ENCODE results near the gene CEP70.

CEP70 gene

DNA sequence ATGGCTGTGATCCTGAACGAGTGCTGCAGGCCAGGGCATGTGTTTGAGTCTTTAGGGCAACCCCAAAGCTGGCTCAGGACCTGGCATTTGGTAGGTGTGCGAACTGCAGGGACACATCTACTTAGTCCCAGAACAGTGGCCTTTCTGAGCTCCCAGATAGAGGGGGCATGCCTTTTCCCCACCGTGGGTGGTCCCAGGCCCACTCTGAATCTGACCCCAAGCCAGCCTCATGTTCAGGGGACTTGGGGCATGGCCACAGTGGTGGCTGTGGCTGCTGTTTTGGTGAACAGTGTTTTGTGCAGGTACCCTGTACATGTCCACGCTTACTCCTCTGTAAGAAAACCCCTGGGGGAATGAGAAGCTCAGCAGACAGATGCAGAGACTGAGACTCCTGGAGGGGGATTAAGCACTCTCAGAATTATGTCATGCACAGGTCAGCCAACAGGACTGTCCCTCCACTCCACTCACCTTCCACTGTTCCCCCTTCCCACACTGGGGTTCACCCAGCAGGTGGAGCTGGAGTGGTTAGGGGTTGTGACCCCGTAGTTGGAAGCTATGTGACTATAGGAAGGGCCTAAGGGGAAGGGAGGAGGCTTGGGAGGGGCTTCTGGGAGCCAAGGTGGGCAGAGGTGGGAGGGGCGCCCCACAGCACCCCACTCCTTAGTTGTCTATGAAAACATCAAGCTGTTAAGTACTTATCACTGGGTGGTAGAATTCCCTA, 143.2 kb downstream of the CEP70 start:
- no peak for DNase-seq (ENCODE audit: low read depth in 2 of 2)

DNA sequence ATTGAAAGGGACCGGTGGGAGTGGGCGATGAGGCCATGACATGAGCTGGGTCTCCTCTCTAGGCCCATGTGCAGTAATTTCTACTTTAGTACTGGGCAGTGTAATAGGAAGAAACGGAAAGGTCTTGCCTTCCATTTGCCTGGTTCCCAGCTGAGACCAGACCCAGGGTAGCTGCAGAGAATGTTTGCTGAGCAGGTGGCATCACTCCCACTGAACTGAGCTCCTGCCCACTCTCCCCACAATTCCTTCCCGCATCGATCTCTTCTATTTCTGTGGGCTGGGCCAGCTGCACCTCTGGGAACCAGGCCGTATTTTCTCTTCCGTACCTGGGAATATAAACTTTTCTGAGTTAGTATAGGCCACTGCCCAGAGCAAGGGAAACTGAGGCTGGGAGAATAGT, 143.9 kb downstream of the CEP70 start:
- DNase-seq (ENCODE audit: low read depth in 2 of 2) = no peak

DNA sequence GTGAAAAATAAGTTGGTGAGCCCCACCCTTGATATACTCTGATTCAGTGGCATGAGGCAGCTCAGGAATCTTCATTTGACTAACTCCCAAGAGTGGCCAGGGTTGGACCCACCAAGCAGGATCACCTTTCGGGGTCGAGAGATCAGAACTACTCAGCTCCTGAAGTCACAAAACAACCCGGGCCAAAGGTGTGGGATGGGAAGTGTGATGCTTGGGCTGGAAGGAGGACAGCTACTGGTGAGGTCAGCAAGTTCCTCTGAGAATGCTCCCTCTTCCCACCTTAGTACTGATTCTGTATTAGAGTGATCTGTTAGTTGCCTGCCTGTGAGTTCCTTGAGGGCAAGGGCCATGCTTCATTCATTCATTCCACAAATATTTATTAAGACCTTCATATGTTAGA, 144.6 kb downstream of the CEP70 start:
- no peak for DNase-seq (ENCODE audit: low read depth in 2 of 2)

DNA sequence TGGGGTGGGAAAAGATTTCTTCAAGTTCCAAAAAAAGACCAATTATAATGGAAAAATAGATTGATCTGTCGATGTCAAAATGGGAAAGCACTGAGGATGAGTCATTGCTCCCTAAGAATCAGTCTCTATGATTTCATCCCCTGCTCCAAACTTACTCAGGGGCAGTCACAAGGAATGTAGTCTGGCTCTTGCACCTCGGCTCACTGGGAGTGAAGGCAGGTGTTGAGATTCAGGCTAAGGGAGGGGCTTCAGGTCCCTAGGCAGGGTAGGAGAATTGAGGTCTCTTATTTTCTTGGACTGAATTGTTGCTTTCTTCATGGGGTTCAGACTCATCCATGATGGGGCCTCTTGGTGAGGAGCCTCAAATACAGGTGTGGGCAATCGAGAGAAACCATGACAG, 145.4 kb downstream of the CEP70 start:
- no peak for DNase-seq (ENCODE audit: low read depth in 2 of 2)

DNA sequence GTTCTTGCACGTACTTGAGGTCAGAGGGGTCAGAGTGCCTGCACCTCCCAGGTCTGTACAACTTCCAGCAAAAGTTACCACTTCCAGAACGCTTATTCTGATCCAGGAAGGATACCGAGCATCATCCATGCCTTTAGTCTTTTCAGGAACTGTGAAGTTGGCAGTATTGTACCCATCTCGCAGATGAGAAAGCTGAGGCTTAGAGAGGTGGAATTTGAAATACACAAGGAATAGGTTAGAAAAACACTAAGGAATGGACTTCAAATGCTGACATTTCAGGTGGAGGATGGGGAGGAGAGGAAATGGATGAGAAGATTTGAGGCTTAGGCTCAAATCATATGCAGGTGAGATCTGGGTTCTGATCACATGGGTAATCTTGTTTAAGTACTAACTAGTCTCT, 148.4 kb downstream of the CEP70 start:
- no peak for DNase-seq (ENCODE audit: low read depth in 2 of 2)

DNA sequence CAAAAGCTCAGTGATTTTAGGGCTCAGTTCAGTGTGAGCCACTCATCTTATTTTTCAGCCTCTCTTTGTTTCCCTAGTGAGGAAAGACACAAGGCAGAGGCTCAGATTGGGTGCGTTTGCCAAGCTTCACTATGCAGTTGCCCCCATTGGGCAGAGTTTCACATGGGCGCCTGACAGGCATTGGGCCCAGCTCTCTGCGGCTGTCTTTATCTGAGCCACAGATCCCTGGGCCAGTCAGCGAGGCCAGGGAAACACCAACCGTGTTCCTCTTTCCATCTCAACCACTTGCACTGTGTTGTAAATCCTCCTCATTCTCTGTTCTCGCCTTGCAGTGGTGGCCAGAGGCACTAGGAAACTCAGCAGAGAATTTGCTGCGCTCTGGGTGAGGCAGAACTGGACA, 148.8 kb downstream of the CEP70 start:
- DNase-seq (ENCODE audit: low read depth in 2 of 2) = no peak
